AG04450 (cell line): ENCODE measurements around the gene GRM4. TPM values are rescaled to one million over a fixed set of nuclear protein-coding genes. Genes with fewer than 3 reads are reported as not detected.

ENCODE experiments used
- CTCF ChIA-PET: fragments of 300-600, 350-600 bp; formaldehyde crosslinking; extraction: SDS; loops from one replicate; lab custom pipeline; 2022; ENCODE audit warnings: antibody characterized with exemption, inconsistent platforms; lab: Charles Lee
- POLR2A ChIA-PET: fragments of 350-600 bp; formaldehyde crosslinking; extraction: SDS; loops from one replicate; lab custom pipeline; 2021; ENCODE audit warnings: antibody characterized with exemption, inconsistent platforms; lab: Yijun Ruan, JAX
- DNase-seq: peaks from one replicate; pipeline ENCODE4 v3.0.0-alpha.2; 2011; ENCODE audit warnings: low read depth, low spot score
- H3K27ac ChIP-seq: one replicate; pipeline ENCODE4 v1.5.1; 2012; ENCODE audit warnings: low read depth, low read length, control low read depth
- H3K27me3 ChIP-seq: one replicate; pipeline ENCODE4 v1.6.0; 2012; ENCODE audit warnings: low read length; ENCODE audit not compliant: control insufficient read depth, insufficient read depth
- H3K4me3 ChIP-seq: 2 replicates; pipeline ENCODE4 v1.5.1; 2011; ENCODE audit warnings: mild to moderate bottlenecking, low read depth, low read length, control low read depth
- H3K9me3 ChIP-seq: 2 replicates; pipeline ENCODE4 v1.5.1; 2012; ENCODE audit warnings: low read length; ENCODE audit not compliant: control insufficient read depth, insufficient read depth
- CTCF ChIP-seq: IDR thresholded peaks from 2 replicates; pipeline ENCODE4 v1.5.1; 2011; ENCODE audit warnings: low read depth, low read length, control low read depth, inconsistent platforms
- polyA plus RNA-seq: library from polyadenylated mRNA; depleted of rRNA; stranded (reverse); fragments of >200 nt; gene quantifications from 2 replicates; pipeline ENCODE4 v1.2.3, GENCODE V29; 2011

GRM4 gene
- polyA plus RNA-seq, 1 experiment, result not detected

- TF ChIP-seq CTCF, result no peak
- POLR2A ChIA-PET, result no interaction called here
- no peaks in the 10 kb centered on the region for H3K9me3 ChIP-seq
- DNase-seq, result no peak
- H3K4me3 ChIP-seq, result no peak overlapping the region
- no peak overlapping the region for H3K27ac ChIP-seq
- CTCF ChIA-PET, result no interaction called here
- peaks cover 36% of the 10 kb centered on the region for H3K27me3 ChIP-seq
Measured at GRCh38 chr6:34095741-34096140, 50.1 kb downstream of the GRM4 start.

- Histone ChIP-seq H3K27ac (no peak overlapping the region), H3K9me3 (no peaks in the 10 kb centered on the region), H3K27me3 (peaks cover 37% of the 10 kb centered on the region), H3K4me3 (no peak overlapping the region)
- no peak for TF ChIP-seq CTCF
- ChIA-PET POLR2A (no interaction called here), CTCF (no interaction called here)
- DNase-seq, result no peak
Measured at GRCh38 chr6:34095136-34095505, 50.8 kb downstream of the GRM4 start.

- ChIA-PET CTCF (interaction anchor here (0.5 kb wide), 1 partner anchor 383 kb away, joined by 3 read pairs; no protein-coding TSS in a partner anchor), POLR2A (no interaction called here)
- TF ChIP-seq CTCF, result no peak
- H3K27me3 ChIP-seq, result peaks cover 40% of the 10 kb centered on the region
- H3K9me3 ChIP-seq, result no peaks in the 10 kb centered on the region
- H3K4me3 ChIP-seq, result no peak overlapping the region
- no peak overlapping the region for H3K27ac ChIP-seq
- no peak for DNase-seq
Measured at GRCh38 chr6:34094474-34095135, 51.3 kb downstream of the GRM4 start.

- TF ChIP-seq CTCF, result no peak
- H3K4me3 ChIP-seq, result no peak overlapping the region
- CTCF ChIA-PET, result interaction anchor here (0.5 kb wide), 1 partner anchor 383 kb away, joined by 3 read pairs; no protein-coding TSS in a partner anchor
- POLR2A ChIA-PET, result no interaction called here
- DNase-seq, result no peak
- H3K9me3 ChIP-seq, result no peaks in the 10 kb centered on the region
- peaks cover 40% of the 10 kb centered on the region for H3K27me3 ChIP-seq
- H3K27ac ChIP-seq, result no peak overlapping the region
Measured at GRCh38 chr6:34093854-34094430, 51.9 kb downstream of the GRM4 start.

- ChIA-PET CTCF (no interaction called here), POLR2A (no interaction called here)
- Histone ChIP-seq H3K27me3 (peaks cover 40% of the 10 kb centered on the region), H3K4me3 (no peak overlapping the region), H3K9me3 (no peaks in the 10 kb centered on the region), H3K27ac (no peak overlapping the region)
- no peak for TF ChIP-seq CTCF
- DNase-seq, result no peak
Measured at GRCh38 chr6:34093206-34093605, 52.7 kb downstream of the GRM4 start.
